ENCODE measurements around the gene SNX5. TPM values are rescaled to one million over a fixed set of nuclear protein-coding genes. Genes with fewer than 3 reads are reported as not detected.

SNX5 gene
- total and polyA plus RNA-seq, 10 of the 15 experiments (the other 5 are each of a cell fraction or from before 2014, with no cell fraction given) = 92.9 to 316 (median 245) TPM

GRCh38 chr20:17896771-17897369 is 71.7 kb downstream of the SNX5 start:
- in situ Hi-C loops (cut with MboI) = no loop called here
- BruUV-seq (replicated peaks) = no TSS peak
- ChIA-PET POLR2A (interaction anchor here (0.9 kb wide), 1 partner anchor 214 kb away, joined by 3 read pairs; no protein-coding TSS in a partner anchor), SMC1A (ENCODE audit: uncharacterized antibody, unreplicated experiment) (interaction anchor here (0.8 to 5.8 kb wide), 12 partner anchors 9 to 360 kb away, joined by 3 to 42 read pairs (median 5); partner anchors contain the start of gene RRBP1), RAD21 (ENCODE audit: unreplicated experiment) (interaction anchor here (1.2 to 3.6 kb wide), 9 partner anchors 40 to 360 kb away, joined by 3 to 44 read pairs (median 8); partner anchors contain the start of gene RRBP1), CTCF (interaction anchor here (0.6 to 4.0 kb wide), 18 partner anchors 40 to 392 kb away, joined by 3 to 31 read pairs (median 9); partner anchors contain the start of gene RRBP1)
- Histone ChIP-seq H3K79me2 (ENCODE audit: control insufficient read depth, insufficient read depth, low read length) (no peaks in the 10 kb centered on the region), H3K27me3 (replicated peaks in 1 of 2; ENCODE audit: control insufficient read depth in 2 of 2, insufficient read depth in 2 of 2, low read length in 1 of 2) (no peaks in the 10 kb centered on the region), H3K4me3 (no peak overlapping the region), H3K9me3 (replicated peaks; ENCODE audit: control insufficient read depth, insufficient read depth, low read length) (no peaks in the 10 kb centered on the region; the same call in 2 of the 3 replicates), H4K20me1 (ENCODE audit: control insufficient read depth, insufficient read depth) (no peaks in the 10 kb centered on the region), H2AFZ (ENCODE audit: control insufficient read depth, low read depth, low read length) (no peak overlapping the region), H3K27ac (ENCODE audit: control insufficient read depth, insufficient read depth) (no peak overlapping the region), H3K4me2 (ENCODE audit: control insufficient read depth, insufficient read depth) (peak overlapping the region; percentile 4; the same call in 1 of the 2 replicates), H3K36me3 (ENCODE audit: control insufficient read depth in 2 of 2, insufficient read depth in 2 of 2, low read length in 1 of 2) (no peaks in the 10 kb centered on the region), H3K9ac (ENCODE audit: control insufficient read depth, insufficient read depth, low read length) (no peak overlapping the region), H3K4me1 (ENCODE audit: control insufficient read depth, insufficient read depth, low read length) (peaks cover 28% of the 10 kb centered on the region)
- intact Hi-C loops (cut with micrococcal nuclease; ENCODE audit: unreplicated experiment) = loop anchor here (2.0 to 10.0 kb wide), 3 partner anchors 40 to 242 kb away; no protein-coding TSS in a partner anchor
- WGBS (ENCODE audit: insufficient coverage, insufficient replicate concordance, low lambda C conversion rate, missing lambda C conversion rate) = 0% methylated on average over 3 of the region's 3 CpGs
- peak; percentile 48 for DNase-seq (ENCODE audit: low read depth, low spot score)
- no peak for FAIRE-seq
- TF ChIP-seq ZZZ3 (IDR thresholded peaks at IDR 0.05; ENCODE audit: control insufficient read depth, insufficient read length, low read depth) = no peak
- 0 out of 2 replicates have a peak, but pooled peaks have one; percentile 18 for TF ChIP-seq EED (IDR thresholded peaks at IDR 0.05; ENCODE audit: low read depth)
- TF ChIP-seq ZNF24 (IDR thresholded peaks at IDR 0.05) = 0 out of 2 replicates have a peak, but pooled peaks have one; percentile 16
- TF ChIP-seq NR2F1 (conservative IDR thresholded peaks at IDR 0.05) = peak; percentile 87
- no peak for TF ChIP-seq POU2F2 (IDR thresholded peaks at IDR 0.05; ENCODE audit: borderline replicate concordance, low read depth, low read length)
- TF ChIP-seq MYB (IDR thresholded peaks at IDR 0.05; ENCODE audit: borderline replicate concordance, low read depth, low read length) = no peak
- peak; percentile 58; the same call in 1 of the 2 replicates for TF ChIP-seq ESRRA (IDR thresholded peaks at IDR 0.05; ENCODE audit: low read length)
- TF ChIP-seq POLR2AphosphoS2 (IDR thresholded peaks at IDR 0.05; ENCODE audit: low read depth, low read length) = no peak
- ATAC-seq = peak; percentile 81
